PC-3 (cell line): ENCODE measurements around the gene LMO7.

Source experiments
- EZH2 ChIP-seq: fragments of 300-600 bp; sonication (generic); IDR thresholded peaks from one replicate; pipeline ENCODE4 v1.6.1; 2017; ENCODE audit warnings: antibody characterized with exemption, mild to moderate bottlenecking, low read length; ENCODE audit not compliant: unreplicated experiment
- TF ChIP-seq, protein P1 (sequence below): fragments of 300-600 bp; sonication (generic); conservative IDR thresholded peaks from 2 replicates; pipeline ENCODE4 v1.5.1; 2017; ENCODE audit warnings: antibody characterized with exemption, low read depth, mild to moderate bottlenecking, low read length

DNA sequence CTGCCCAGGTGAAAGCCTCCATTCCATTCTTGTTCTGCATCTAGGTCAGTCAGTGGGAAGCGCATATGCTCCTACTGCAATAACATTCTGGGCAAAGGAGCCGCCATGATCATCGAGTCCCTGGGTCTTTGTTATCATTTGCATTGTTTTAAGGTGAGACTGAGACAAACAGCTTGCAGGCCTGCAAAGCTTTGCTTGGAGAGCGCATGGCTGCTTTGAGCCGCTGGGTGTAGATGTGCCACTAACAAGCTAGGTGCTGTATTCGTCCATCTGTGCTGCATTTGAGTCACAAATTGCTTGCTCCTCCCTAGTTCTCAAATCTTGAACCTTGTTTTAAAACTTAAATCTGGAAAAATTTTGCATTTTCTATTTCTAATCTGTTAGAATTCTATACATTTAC is 219.1 kb downstream of the LMO7 start:
- TF ChIP-seq, protein P1, sequence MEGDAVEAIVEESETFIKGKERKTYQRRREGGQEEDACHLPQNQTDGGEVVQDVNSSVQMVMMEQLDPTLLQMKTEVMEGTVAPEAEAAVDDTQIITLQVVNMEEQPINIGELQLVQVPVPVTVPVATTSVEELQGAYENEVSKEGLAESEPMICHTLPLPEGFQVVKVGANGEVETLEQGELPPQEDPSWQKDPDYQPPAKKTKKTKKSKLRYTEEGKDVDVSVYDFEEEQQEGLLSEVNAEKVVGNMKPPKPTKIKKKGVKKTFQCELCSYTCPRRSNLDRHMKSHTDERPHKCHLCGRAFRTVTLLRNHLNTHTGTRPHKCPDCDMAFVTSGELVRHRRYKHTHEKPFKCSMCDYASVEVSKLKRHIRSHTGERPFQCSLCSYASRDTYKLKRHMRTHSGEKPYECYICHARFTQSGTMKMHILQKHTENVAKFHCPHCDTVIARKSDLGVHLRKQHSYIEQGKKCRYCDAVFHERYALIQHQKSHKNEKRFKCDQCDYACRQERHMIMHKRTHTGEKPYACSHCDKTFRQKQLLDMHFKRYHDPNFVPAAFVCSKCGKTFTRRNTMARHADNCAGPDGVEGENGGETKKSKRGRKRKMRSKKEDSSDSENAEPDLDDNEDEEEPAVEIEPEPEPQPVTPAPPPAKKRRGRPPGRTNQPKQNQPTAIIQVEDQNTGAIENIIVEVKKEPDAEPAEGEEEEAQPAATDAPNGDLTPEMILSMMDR, result no peak
- TF ChIP-seq EZH2, result no peak
